ENCODE data around the gene ST8SIA3. TPM values are rescaled to one million over a fixed set of nuclear protein-coding genes. Genes with fewer than 3 reads are reported as not detected.

Gene ST8SIA3
- total and polyA plus RNA-seq, 8 donors = 0.87 to 17.3 (median 3.9) TPM

GRCh38 chr18:57325491-57326166 is 26.7 kb upstream of the ST8SIA3 start:
- TF ChIP-seq CTCF (IDR thresholded peaks at IDR 0.05) = no peak
- WGBS, 2 donors = 8 to 24% methylated on average over 1 of the region's 1 CpG
- no peaks in the 10 kb centered on the region for H3K4me1 ChIP-seq
- no peak for ATAC-seq
- H3K36me3 ChIP-seq = no peaks in the 10 kb centered on the region
- H3K27ac ChIP-seq = no peak overlapping the region
- intact Hi-C loops (cut with DNase I) = no loop called here
- DNase-seq = no peak
- no peaks in the 10 kb centered on the region for H3K27me3 ChIP-seq
- no peak overlapping the region for H3K4me3 ChIP-seq
- H3K9me3 ChIP-seq = no peaks in the 10 kb centered on the region
- no peak for FAIRE-seq

- no peak for TF ChIP-seq CTCF (IDR thresholded peaks at IDR 0.05)
- Histone ChIP-seq H3K4me1 (no peaks in the 10 kb centered on the region), H3K9me3 (no peaks in the 10 kb centered on the region), H3K4me3 (no peak overlapping the region), H3K27ac (no peak overlapping the region), H3K36me3 (no peaks in the 10 kb centered on the region), H3K27me3 (no peaks in the 10 kb centered on the region)
- WGBS, 2 donors = 36 to 49% methylated on average over 8 of the region's 8 CpGs
- no peak for DNase-seq
- intact Hi-C loops (cut with DNase I) = no loop called here
- FAIRE-seq = no peak
- no peak for ATAC-seq
Observed at GRCh38 chr18:57326718-57327323, 25.5 kb upstream of the ST8SIA3 start.

GRCh38 chr18:57328665-57329064 is 23.7 kb upstream of the ST8SIA3 start:
- no peak for TF ChIP-seq CTCF (IDR thresholded peaks at IDR 0.05)
- no peak overlapping the region for H3K4me3 ChIP-seq
- H3K9me3 ChIP-seq = no peaks in the 10 kb centered on the region
- ATAC-seq = no peak
- no peaks in the 10 kb centered on the region for H3K36me3 ChIP-seq
- no peaks in the 10 kb centered on the region for H3K4me1 ChIP-seq
- DNase-seq = no peak
- no peaks in the 10 kb centered on the region for H3K27me3 ChIP-seq
- no peak overlapping the region for H3K27ac ChIP-seq
- intact Hi-C loops (cut with DNase I) = no loop called here
- WGBS, 2 donors = 52 to 66% methylated on average over 3 of the region's 3 CpGs
- no peak for FAIRE-seq

- whole genome bisulfite sequencing, 2 donors = 59 to 75% methylated on average over 5 of the region's 5 CpGs
- ATAC-seq (no peak), FAIRE-seq (no peak), DNase-seq (no peak)
- Histone ChIP-seq H3K9me3 (no peaks in the 10 kb centered on the region), H3K27me3 (no peaks in the 10 kb centered on the region), H3K4me3 (no peak overlapping the region), H3K36me3 (no peaks in the 10 kb centered on the region), H3K27ac (no peak overlapping the region), H3K4me1 (no peaks in the 10 kb centered on the region)
- intact Hi-C loops (cut with DNase I) = no loop called here
- no peak for TF ChIP-seq CTCF (IDR thresholded peaks at IDR 0.05)
Observed at GRCh38 chr18:57329856-57330255, 22.5 kb upstream of the ST8SIA3 start.

- WGBS, 2 donors = 75 to 92% methylated on average over 2 of the region's 2 CpGs
- no peak for TF ChIP-seq CTCF (IDR thresholded peaks at IDR 0.05)
Observed at GRCh38 chr18:57331718-57332117, 20.6 kb upstream of the ST8SIA3 start.

More at GRCh38 chr18:57331718-57332117, 20.6 kb upstream of the ST8SIA3 start:
- no peaks in the 10 kb centered on the region for H3K27me3 ChIP-seq
- no peak overlapping the region for H3K4me3 ChIP-seq
- ATAC-seq = no peak
- no peak overlapping the region for H3K27ac ChIP-seq
- intact Hi-C loops (cut with DNase I) = no loop called here
- H3K36me3 ChIP-seq = no peaks in the 10 kb centered on the region
- no peaks in the 10 kb centered on the region for H3K4me1 ChIP-seq
- FAIRE-seq = no peak
- no peaks in the 10 kb centered on the region for H3K9me3 ChIP-seq
- DNase-seq = no peak
